HL-60 (cell line): ENCODE results near the gene SPTSSA.

Experiments used
- DNase-seq, 2 experiments: peaks; one replicate each; pipeline ENCODE4 v3.0.0-alpha.2; 2010 to 2020; ENCODE audit warnings: low read depth in 1 of 2, low spot score in 1 of 2
- H3K27ac ChIP-seq: fragments of 250-450 bp; sonication (Bioruptor Pico); replicated peaks from 2 replicates; pipeline ENCODE4 v1.5.1; 2020; ENCODE audit warnings: mild to moderate bottlenecking, moderate library complexity
- H3K27me3 ChIP-seq: fragments of 250-450 bp; sonication (Bioruptor Pico); 2 replicates; pipeline ENCODE4 v1.5.1; 2021; ENCODE audit warnings: mild to moderate bottlenecking, moderate library complexity; ENCODE audit not compliant: insufficient read depth, poor library complexity, severe bottlenecking
- H3K4me3 ChIP-seq: replicated peaks from 2 replicates; pipeline ENCODE4 v1.5.1; 2011; ENCODE audit warnings: mild to moderate bottlenecking, control low read depth, low read length; ENCODE audit not compliant: insufficient read depth
- CTCF ChIP-seq: IDR thresholded peaks from one replicate; pipeline ENCODE4 v1.5.1; 2011; ENCODE audit warnings: low read length, control low read depth, inconsistent platforms; ENCODE audit not compliant: insufficient read depth
- GABPA ChIP-seq: IDR thresholded peaks from 2 replicates; pipeline ENCODE4 v1.6.1; 2012; ENCODE audit warnings: low read depth
- POLR2AphosphoS5 ChIP-seq: IDR thresholded peaks from 2 replicates; pipeline ENCODE4 v1.6.1; 2012; ENCODE audit warnings: low read depth
- REST ChIP-seq: IDR thresholded peaks from 2 replicates; pipeline ENCODE4 v1.6.1; 2012; ENCODE audit warnings: low read depth; ENCODE audit not compliant: insufficient replicate concordance
- SPI1 ChIP-seq: IDR thresholded peaks from 2 replicates; pipeline ENCODE4 v1.6.1; 2012; ENCODE audit warnings: low read depth, mild to moderate bottlenecking, borderline replicate concordance

SPTSSA gene

GRCh38 chr14:34383839-34384238 lies 78.2 kb downstream of the SPTSSA start:
- TF ChIP-seq SPI1 (no peak), REST (no peak), CTCF (no peak), GABPA (no peak), POLR2AphosphoS5 (no peak)
- no peaks in the 10 kb centered on the region for H3K27me3 ChIP-seq
- H3K27ac ChIP-seq = no peak overlapping the region
- H3K4me3 ChIP-seq = no peak overlapping the region
- no peak for DNase-seq
